Activated CD8-positive, alpha-beta memory T cell treated with anti-CD3 and anti-CD28 coated beads, Interleukin-2, amount 50 U/mL, for 4 hours (primary cell): Measurements from ENCODE around the gene FBXW11.

Experiments
- DNase-seq: peaks from one replicate; pipeline ENCODE4 v3.0.0-alpha.2; 2020

The FBXW11 gene

GRCh38 chr5:172015346-172015745 is 8.9 kb upstream of the FBXW11 start:
- no peak for DNase-seq

DNA sequence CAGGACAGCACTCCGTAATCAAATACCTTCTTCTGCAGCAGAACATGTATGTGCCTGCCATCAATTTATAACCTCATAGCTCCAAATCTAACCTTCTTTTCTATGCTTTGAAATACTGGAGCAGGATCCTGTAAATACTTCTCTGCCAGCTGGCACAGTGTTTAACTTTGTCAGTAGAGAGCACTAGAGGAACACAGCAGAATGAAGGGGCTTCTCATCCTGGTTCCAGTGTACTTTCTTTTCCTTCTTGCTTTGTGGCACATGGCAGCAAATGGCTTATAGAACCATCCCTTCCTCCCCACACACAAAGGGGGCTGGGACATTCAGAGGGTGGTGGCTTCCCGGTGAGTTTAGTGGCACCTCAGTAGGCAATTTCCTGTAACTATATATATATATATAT is 3.8 kb upstream of the FBXW11 start:
- no peak for DNase-seq

DNA sequence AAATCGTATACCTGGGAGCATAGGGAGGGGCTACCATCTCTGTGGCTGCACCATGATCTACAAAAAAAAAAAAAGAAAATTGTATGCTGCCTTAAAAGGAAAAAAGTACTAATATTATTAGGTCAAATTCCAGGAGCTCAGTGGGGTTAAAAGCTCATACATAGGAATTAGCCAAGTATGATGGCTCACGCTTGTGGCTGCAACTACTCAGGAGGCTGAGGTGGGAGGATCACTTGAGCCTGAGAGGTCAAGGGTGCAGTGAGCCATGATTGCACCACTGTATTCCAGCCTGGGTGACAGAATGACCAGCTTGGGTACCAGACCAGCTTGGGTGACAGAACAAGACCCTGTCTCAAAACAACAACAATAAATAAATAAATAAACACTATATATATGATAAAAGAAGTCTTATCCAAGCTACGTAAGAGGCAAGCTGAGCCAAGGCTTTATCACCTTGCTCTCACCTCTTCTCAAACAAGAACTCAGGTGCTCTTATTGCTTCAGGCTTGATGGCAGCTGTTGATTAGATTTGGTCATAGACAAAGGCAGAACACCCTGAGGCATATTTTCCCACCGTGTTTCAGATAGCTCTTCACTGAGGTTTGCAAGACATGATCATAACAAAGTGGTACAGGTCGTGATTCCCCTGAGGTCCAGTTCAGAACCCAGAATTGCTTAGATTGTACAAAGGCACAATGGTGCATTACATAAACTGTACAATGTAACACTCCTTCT is 3.3 kb upstream of the FBXW11 start:
- no peak for DNase-seq

GRCh38 chr5:172008689-172009141 is 2.3 kb upstream of the FBXW11 start:
- no peak for DNase-seq

DNA sequence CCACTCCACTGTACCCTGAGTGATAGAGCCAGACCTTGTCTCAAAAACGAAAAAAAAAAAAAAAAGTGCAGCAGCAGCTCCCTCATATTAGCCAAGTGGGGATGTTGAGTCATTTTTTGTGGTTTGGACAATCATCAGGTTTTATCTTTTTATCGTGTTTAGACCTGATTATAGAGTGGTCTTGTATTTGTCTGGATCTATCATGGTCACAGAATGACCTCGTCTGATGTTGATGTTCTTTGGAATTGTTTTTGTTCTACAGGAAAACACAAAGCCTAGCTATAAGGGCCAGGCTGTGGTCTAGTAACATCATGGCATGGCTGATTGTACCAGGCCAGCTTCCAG is 1.6 kb upstream of the FBXW11 start:
- no peak for DNase-seq

DNA sequence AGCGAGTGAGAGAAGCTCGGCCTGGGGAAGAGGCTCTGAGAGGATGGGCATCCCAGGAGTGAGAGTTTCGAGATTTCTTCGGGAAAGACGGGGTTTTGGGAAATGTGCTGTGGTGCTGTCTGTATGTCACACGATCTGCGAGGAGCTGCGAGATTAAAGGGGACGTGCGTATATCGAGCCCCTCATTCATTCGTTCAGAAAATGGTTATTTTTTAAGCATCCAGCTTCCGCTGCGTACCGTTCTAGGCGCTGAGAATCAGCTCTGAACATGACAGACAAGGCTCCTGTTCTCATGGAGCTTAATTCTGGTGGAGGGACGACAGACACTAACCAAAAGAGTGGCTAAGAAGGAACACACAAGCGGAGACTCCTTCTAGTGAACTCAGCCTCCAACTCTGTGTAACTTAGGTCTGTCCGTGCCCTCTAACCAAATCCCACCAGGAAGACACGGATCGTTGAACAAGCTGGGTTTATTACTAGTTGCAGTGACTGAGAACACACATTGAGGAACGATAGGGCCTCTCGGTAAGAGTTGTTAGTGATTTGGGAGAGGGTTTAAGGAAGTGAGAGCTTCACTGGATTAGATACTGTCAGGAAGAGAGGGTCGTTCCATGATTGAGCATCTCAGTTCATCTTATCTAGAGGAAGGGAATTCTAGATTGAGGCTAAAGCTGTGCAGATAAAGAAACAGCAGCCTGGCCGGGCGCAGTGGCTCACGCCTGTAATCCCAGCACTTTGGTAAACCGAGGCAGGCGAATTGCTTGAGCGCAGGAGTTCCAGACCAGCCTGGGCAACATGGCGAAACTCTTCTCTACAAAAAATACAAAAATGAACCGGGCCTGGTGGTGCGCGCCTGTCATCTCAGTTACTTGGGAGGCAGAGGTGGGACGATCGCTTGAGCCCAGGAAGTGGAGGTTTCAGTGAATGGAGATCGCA is 1.0 kb upstream of the FBXW11 start:
- peak; percentile 20 for DNase-seq

GRCh38 chr5:172005708-172006320 is 624 bp downstream of the FBXW11 start:
- DNase-seq, result peak; percentile 19

DNA sequence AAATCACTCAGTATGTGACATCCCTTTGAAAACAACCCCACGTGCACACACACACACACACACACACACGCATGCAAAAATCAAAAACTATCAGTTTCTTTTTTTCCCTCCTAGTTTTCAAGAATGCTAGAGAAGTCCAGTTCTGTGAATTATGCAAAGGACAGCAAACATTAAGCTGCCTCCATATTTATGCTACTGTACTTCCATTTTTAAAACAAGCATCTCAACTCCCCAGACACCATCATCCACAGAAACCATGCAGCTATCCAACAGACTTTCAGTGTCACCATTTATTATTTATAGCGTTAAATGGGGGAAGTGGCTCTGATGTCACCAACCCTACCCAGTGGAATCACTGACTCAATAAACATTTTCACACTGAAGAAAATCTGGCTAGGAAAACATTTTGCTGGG is 1.6 kb downstream of the FBXW11 start:
- DNase-seq, result peak; percentile 38

- no peak for DNase-seq
These were observed 2.7 kb downstream of the FBXW11 start for GRCh38 chr5:172003746-172004145.

- DNase-seq, result no peak
These were observed 3.5 kb downstream of the FBXW11 start for GRCh38 chr5:172002840-172003512.

- no peak for DNase-seq
These were observed 4.1 kb downstream of the FBXW11 start for GRCh38 chr5:172002310-172002709.

DNA sequence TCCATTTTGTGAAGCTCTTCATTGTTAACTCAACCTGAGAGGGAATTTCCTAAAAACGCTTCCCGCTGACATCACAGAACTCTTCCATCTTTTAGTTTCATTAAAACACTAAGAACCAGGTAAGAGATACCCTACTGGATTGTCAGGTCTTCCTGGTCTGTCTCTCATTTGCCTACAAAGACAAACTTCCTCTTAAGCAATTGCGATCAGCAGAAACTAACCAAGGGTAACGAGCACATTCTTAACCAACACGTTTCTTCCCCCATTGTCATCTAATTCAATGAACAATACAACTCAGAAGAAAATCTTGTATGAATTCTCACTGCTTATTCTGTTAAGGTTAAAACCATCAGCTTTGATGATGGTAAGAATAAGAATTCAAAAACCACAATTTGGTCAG is 6.6 kb downstream of the FBXW11 start:
- DNase-seq, result no peak

DNA sequence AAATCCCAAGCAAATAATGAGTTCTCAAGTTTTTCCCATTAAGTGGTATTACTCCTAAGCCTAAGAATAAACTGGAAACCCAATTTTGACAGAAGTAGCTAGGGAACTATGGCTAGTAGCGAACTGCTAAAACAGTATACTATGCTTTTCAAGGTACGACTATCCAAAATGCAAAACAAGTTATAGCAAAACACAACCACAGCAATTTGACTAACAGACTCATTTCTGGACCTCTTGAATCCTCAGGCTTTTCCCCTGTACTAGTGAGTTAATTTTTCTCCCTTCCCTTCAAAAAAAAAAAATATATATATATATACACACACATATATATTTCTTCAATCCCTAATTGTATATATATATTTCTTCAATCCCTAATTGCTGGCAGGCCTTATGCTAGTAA is 7.3 kb downstream of the FBXW11 start:
- no peak for DNase-seq

DNA sequence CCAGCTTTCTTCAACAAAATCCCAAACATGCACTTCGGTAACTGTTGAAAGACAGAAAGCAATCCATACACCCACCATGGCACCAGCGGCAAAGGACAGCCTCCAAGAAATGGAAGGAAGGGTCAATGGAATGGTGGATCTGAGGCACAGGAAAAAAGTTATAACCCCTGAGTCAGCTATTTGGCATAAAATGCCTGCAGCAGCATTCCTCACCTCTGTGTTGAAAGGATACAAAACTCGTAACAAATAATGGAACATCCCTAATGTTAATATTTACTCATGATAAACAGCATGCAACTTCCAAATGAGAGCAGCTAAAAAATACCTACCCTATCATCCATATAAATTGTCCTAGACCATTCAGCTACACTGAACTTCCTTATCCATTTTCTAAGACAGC is 9.4 kb downstream of the FBXW11 start:
- no peak for DNase-seq

DNA sequence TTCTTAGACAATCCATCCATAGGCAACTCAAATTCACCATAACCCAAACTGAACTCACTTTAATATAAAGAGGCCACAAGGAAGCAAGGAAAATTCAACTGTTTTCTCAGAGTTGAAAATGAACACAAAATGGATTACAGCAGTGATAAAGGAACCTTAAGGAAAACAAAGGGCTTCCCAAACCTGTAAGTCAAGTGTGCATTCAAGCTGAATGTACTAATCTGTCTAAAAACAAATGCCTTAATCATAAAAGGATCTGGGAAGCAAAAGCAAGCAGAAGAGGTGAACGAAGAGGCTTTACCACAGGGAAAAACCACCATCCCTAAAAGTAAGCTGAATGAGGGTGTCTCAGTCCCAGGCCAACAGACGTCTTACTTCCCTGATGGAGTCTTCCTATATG is 13.6 kb downstream of the FBXW11 start:
- no peak for DNase-seq

- DNase-seq, result no peak
These were observed 14.1 kb downstream of the FBXW11 start for GRCh38 chr5:171992305-171992704.

GRCh38 chr5:171990713-171991015 is 15.8 kb downstream of the FBXW11 start:
- no peak for DNase-seq

DNA sequence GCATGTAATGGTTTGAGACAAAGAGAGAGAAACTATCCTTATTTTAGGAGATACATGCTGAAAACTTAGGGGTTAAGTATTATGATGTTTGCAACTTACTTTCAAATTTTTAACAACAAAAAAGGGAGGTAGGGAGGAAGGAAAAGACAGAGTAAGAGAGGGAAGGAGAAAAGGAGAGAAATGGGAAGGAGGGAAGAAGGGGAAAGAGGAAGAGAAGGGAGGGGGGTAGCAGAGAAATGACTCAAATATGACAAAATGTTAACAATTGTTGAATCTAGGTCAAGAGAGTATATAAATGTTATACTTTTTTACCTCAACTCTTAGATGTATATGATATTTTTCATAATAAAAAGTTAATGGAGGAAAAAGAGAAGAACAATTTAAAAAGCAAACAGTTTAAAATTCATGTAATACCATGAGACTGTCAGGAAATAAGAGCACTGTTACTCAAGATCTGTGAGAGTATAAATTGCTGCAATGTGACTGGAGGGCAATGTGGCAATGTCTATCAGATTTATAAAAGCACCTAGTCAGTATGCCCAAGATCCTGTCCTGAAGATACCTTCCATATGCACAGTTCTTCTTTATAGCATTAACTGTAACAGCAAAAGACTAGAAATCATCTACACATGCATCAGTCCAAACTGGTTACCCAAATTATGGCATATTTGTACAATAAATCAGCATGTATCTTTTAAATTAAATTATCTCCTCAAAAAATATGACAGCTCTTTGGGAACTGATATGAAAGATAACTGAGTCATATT is 16.3 kb downstream of the FBXW11 start:
- no peak for DNase-seq

DNA sequence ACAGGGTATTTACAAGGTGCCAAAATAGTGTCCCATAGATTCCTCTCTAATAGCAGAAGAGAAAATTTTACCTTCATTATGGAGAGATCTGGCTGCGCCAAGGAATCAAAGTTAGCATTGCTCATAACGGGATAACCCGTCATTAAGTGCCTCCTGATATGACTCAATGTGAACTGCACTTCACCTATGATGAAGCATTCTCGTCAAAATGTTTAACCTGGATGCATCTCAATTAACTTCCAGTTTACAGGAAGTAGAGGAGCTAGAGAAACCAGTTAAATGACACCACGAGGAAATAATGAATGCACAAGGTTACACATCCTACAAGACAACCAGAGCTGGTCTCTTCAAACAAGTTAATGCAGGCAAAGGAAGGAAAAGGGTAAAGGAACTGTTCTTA is 17.2 kb downstream of the FBXW11 start:
- DNase-seq, result no peak

DNA sequence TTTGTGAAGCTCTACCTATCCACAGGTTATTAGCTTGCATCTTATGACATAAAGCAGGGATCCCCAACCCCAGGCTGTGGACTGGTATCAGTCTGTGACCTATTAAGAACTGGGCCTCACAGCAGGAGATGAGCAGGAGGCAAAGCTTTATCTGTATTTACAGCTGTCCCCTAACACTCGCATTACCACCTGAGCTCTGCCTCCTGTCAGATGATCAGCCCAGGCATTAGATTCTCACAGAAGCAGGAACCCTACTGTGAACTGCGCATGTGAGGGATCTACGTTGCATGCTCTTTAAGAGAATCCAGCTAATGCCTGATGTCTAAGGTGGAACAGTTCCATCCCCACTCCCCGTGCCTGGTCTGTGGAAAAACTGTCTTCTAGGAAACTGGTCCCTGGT is 19.7 kb downstream of the FBXW11 start:
- DNase-seq, result no peak

DNA sequence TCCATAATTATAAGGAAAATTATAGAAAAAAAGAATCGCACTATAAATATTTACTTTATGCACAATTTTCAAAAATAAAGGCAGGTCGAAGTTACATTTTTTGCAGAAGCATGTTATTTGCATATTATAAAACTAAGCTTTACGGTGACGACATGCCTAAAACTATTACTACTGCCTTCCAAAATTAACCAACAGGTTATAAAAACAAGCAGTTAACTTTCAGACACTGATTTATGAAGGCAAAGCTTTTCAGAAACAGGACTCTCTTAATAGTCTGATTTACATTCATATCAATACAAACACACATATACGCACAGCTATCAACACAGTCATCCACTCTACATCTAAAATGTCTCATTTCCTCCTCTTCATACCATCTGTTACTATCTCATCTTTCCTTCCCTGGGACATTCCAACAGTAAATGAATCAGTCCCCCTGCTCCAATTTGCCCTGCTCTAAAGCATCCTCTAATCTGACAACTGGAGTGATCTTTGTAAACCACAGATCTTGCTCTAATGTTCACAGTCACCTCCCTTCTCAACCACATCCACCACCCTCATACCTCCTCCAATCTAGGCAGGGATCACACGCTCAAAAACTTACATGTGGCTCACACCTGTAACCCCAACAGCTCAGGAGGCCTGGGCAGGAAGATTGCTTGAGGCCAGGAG is 21.6 kb downstream of the FBXW11 start:
- DNase-seq, result no peak

- no peak for DNase-seq
These were observed 24.6 kb downstream of the FBXW11 start for GRCh38 chr5:171981847-171982246.
